Rectal smooth muscle tissue (tissue), 1 donor: ENCODE measurements around the gene WDR53.
A peak's percentile ranks its signal among the peaks of the same experiment; 100 is the strongest.
"Not testable (repeated sequence)": the region's sequence is repeated elsewhere in the genome, so short reads cannot be mapped to it uniquely, and the experiment has no call there.

Source experiments
- H3K27ac ChIP-seq: one replicate; pipeline ENCODE4 v1.7.0; 2013; ENCODE audit warnings: low read depth, low read length, inconsistent platforms
- H3K27me3 ChIP-seq: one replicate; pipeline ENCODE4 v1.7.0; 2013; ENCODE audit warnings: low read length; ENCODE audit not compliant: control insufficient read depth, insufficient read depth
- H3K36me3 ChIP-seq: one replicate; pipeline ENCODE4 v1.7.0; 2013; ENCODE audit warnings: low read length; ENCODE audit not compliant: control insufficient read depth, insufficient read depth
- H3K4me1 ChIP-seq: one replicate; pipeline ENCODE4 v1.7.0; 2013; ENCODE audit warnings: low read length; ENCODE audit not compliant: control insufficient read depth, insufficient read depth
- H3K4me3 ChIP-seq: one replicate; pipeline ENCODE4 v1.7.0; 2013; ENCODE audit warnings: low read length
- H3K9ac ChIP-seq: one replicate; pipeline ENCODE4 v1.7.0; 2013; ENCODE audit warnings: low read length

WDR53 gene

DNA sequence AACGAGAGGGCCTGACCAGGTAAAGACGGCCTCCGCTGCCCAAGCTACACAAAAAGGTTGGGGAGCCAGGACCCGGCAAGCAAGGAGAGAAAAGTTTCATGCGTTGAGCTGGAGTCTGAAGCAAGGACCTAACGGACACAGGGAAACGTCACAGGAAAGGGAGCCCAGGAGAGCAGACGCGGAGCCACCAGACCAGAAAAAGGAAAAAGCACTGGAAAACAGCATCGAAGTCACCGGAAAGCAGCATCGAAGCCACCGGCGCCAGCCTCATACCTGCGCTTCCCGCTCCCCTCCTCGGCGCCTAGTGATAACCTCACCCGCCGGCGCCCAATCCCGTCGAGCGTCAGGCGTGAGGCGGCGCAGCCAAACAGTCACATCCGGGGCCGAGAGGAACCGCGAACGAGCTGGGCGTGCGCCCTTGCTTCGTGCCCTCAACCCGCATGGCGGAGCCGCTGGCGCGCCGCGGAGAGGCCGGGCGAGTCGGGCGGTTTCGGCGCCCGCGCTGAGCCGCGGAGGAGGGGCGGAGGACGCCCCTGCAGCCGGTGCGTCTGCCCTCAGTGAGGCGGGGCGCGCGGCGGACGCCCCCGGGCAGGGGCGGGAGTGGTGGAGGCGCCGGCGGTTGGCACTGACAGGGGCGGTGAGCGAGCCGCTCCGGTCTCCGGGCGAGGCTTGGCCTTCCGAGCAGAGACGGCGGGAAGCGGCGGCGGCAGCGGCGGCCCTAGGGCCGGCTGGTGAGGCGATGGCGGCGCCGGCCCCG is at the start of gene WDR53, which contains the start of gene FBXO45:
Gene WDR53 (minus strand): TSS at position 309 of the 757 bp plus-strand sequence. CDS start 7,079 bp downstream, outside the sequence.
Gene FBXO45 (plus strand): TSS at position 415 of the 757 bp plus-strand sequence. CDS start 325 bp downstream, at position 740.
- peak within 1 kb of the TSS; percentile 82 for H3K4me3 ChIP-seq
- H3K27me3 ChIP-seq, result no peaks in the 10 kb centered on the region
- peak within 1 kb of the TSS; percentile 66 for H3K27ac ChIP-seq
- H3K36me3 ChIP-seq, result no peaks in the 10 kb centered on the region
- H3K9ac ChIP-seq, result peak within 1 kb of the TSS; percentile 77
- peaks cover 15% of the 10 kb centered on the region for H3K4me1 ChIP-seq

DNA sequence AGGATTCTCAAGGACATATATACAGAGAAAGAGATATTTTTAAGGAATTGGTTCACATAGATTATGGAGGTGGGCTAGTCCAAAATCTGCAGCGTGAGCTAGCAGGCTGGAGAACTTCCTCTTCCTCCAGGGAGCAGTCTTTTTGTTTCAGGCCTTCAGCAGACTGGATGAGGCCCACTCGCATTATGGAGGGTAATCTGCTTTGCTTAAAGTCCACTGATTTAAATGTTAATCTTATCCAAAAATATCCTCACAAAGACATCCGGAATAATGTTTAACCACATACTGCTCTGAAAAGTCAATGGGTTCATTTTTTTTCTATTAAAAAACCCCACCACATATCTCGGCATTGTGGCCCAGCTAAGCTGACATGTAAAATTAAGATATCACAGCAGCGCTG is 48.9 kb upstream of the WDR53 start:
- Histone ChIP-seq H3K4me3 (no peak overlapping the region), H3K4me1 (peaks cover 11% of the 10 kb centered on the region), H3K9ac (no peak overlapping the region), H3K36me3 (no peaks in the 10 kb centered on the region), H3K27me3 (no peaks in the 10 kb centered on the region), H3K27ac (no peak overlapping the region)

- H3K4me3 ChIP-seq, H3K27me3 ChIP-seq, H3K9ac ChIP-seq, H3K27ac ChIP-seq, H3K4me1 ChIP-seq, H3K36me3 ChIP-seq: not testable (repeated sequence)
Measured at GRCh38 chr3:196615234-196615633, 46.9 kb upstream of the WDR53 start.

- no peak overlapping the region for H3K9ac ChIP-seq
- H3K27me3 ChIP-seq, result no peaks in the 10 kb centered on the region
- no peak overlapping the region for H3K4me3 ChIP-seq
- H3K4me1 ChIP-seq, result peaks cover 4% of the 10 kb centered on the region
- H3K36me3 ChIP-seq, result no peaks in the 10 kb centered on the region
- peak overlapping the region; percentile 40 for H3K27ac ChIP-seq
Measured at GRCh38 chr3:196611761-196612483, 43.6 kb upstream of the WDR53 start.

- peaks cover 4% of the 10 kb centered on the region for H3K4me1 ChIP-seq
- no peaks in the 10 kb centered on the region for H3K36me3 ChIP-seq
- no peaks in the 10 kb centered on the region for H3K27me3 ChIP-seq
- H3K27ac ChIP-seq, result no peak overlapping the region
- H3K4me3 ChIP-seq, result no peak overlapping the region
- H3K9ac ChIP-seq, result no peak overlapping the region
Measured at GRCh38 chr3:196609805-196610515, 41.6 kb upstream of the WDR53 start.

DNA sequence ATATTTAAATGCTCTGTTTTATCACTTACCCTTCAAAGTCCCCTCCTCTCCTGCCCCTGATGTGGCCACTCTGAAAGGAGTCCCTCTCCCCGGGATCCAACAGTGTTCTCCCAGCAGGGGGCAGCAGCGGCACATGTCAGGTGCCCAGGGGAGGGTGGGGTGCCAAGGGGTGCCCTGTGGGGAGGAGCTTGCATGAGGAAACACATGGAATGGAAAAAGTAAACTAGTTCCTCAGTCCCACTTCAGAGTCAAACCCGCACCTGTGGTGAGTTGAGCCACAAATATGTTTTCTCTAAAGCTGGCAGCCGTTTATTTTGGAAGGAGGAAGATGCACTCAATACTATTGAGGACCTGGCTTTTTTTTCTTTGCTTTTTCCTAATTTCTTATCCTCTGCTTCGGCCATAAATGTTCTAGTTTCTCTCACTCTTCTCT is 41.0 kb upstream of the WDR53 start:
- H3K4me1 ChIP-seq, result peaks cover 4% of the 10 kb centered on the region

GRCh38 chr3:196608693-196609092 is 40.3 kb upstream of the WDR53 start:
- Histone ChIP-seq H3K4me3 (no peak overlapping the region), H3K27ac (no peak overlapping the region), H3K9ac (no peak overlapping the region)

More for the DNA sequence above, 41.0 kb upstream of the WDR53 start:
- Histone ChIP-seq H3K36me3 (no peaks in the 10 kb centered on the region), H3K27ac (no peak overlapping the region), H3K4me3 (no peak overlapping the region), H3K27me3 (no peaks in the 10 kb centered on the region), H3K9ac (no peak overlapping the region)

DNA sequence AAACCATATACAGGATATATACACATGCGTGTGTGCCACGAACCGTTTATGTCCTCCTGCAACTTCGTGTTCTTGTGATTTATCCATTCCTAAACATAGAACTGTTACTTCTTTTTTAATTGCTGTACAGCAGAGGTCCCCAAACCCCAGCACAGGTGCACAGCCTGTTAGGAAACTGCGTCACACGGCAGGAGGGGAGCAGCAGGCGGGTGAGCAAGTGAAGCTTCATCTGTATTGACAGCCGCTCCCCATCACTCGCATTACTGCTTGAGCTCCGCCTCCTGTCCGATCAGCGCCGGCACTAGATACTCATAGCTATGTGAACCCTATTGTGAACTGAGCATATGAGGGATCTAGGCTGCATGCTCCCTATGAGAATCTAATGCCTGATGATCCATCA is 36.2 kb upstream of the WDR53 start:
- Histone ChIP-seq H3K27me3 (no peaks in the 10 kb centered on the region), H3K4me1 (no peaks in the 10 kb centered on the region), H3K9ac (no peak overlapping the region), H3K36me3 (no peaks in the 10 kb centered on the region), H3K27ac (no peak overlapping the region), H3K4me3 (no peak overlapping the region)

More at GRCh38 chr3:196608693-196609092, 40.3 kb upstream of the WDR53 start:
- Histone ChIP-seq H3K4me1 (peaks cover 4% of the 10 kb centered on the region), H3K27me3 (no peaks in the 10 kb centered on the region), H3K36me3 (no peaks in the 10 kb centered on the region)

DNA sequence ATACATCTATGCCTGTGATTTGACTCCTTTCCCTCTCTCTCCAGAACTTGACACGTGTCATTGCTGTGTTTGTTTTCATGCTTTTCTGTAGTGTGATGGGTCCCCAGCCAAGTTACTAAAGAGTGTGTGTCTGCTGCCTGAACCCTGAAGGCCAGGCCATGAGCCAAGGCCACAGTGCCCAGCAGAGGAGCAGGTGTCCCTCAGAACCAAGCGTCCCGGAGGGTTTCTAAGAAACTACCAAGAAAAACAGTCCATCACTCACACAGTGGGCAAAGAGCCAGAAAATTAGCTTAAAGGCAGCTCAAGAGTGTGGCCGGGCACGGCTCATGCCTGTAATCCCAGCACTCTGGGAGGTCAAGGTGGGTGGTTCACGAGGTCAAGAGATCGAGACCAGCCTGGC is 35.3 kb upstream of the WDR53 start:
- no peak overlapping the region for H3K4me3 ChIP-seq
- H3K9ac ChIP-seq, result no peak overlapping the region
- H3K36me3 ChIP-seq, result no peaks in the 10 kb centered on the region
- no peaks in the 10 kb centered on the region for H3K4me1 ChIP-seq
- H3K27ac ChIP-seq, result no peak overlapping the region
- H3K27me3 ChIP-seq, result no peaks in the 10 kb centered on the region

DNA sequence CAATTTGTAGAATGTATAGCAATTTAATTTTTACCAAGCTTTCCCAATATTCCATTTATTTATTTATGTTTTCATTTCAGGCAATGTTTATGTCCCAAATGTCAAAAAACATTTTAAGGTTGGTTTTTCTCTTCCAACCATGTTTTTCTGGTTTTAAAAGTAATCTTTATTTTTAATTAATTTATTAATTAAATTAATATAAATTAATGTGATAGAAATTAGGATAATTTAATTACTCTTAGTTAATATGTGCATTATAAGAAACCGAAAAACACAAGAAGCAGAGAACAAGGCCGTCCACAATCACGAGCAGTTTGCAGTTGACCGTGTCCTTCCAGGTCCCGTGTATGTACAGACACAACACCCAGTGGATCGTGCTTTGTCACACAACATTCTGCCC is 34.3 kb upstream of the WDR53 start:
- Histone ChIP-seq H3K27ac (no peak overlapping the region), H3K4me3 (no peak overlapping the region), H3K36me3 (no peaks in the 10 kb centered on the region), H3K9ac (no peak overlapping the region), H3K27me3 (no peaks in the 10 kb centered on the region), H3K4me1 (no peaks in the 10 kb centered on the region)

DNA sequence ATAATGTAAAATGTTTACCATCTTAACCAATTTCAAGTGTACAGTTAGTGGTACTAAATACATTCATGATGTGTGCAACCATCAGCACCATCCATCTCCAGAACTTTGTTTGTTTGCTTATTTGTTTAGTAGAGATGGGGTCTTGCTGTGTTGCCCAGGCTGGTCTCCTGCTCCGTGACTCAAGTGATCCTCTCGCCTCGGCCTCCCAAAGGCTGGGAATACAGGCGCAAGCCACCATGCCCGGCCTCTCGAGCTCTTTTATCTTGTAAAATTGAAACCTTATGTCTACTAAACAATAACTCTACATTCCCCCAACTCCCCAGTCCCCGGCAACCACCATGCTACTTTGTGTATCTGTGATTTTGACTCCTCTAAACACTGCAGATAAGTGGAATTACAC is 32.0 kb upstream of the WDR53 start:
- H3K27ac ChIP-seq, result no peak overlapping the region
- H3K27me3 ChIP-seq, result no peaks in the 10 kb centered on the region
- no peaks in the 10 kb centered on the region for H3K4me1 ChIP-seq
- H3K9ac ChIP-seq, result no peak overlapping the region
- no peak overlapping the region for H3K4me3 ChIP-seq
- no peaks in the 10 kb centered on the region for H3K36me3 ChIP-seq

- Histone ChIP-seq H3K27ac (no peak overlapping the region), H3K27me3 (no peaks in the 10 kb centered on the region), H3K4me3 (no peak overlapping the region)
Measured at GRCh38 chr3:196599734-196600128, 31.4 kb upstream of the WDR53 start.

More at GRCh38 chr3:196599734-196600128, 31.4 kb upstream of the WDR53 start:
- Histone ChIP-seq H3K36me3 (no peaks in the 10 kb centered on the region), H3K9ac (no peak overlapping the region), H3K4me1 (no peaks in the 10 kb centered on the region)
